Astrocyte of the spinal cord (primary cell): ENCODE results near the gene GFOD1.
A peak's percentile ranks its signal among the peaks of the same experiment; 100 is the strongest.
"Not testable (repeated sequence)": the region's sequence is repeated elsewhere in the genome, so short reads cannot be mapped to it uniquely, and the experiment has no call there.

Experiments used
- DNase-seq: peaks from one replicate; pipeline ENCODE4 v3.0.0; 2011; ENCODE audit warnings: low read depth, low spot score
- H3K4me3 ChIP-seq: 2 replicates; pipeline ENCODE4 v1.5.1; 2011; ENCODE audit warnings: low read depth, mild to moderate bottlenecking, low read length, moderate library complexity
- in situ Hi-C: cut with HindIII; loops from 2 replicates; pipeline ENCODE4 v1.10.0; 2017; ENCODE audit warnings: low sequenced_read_pairs
- TF ChIP-seq, protein P1 (sequence below): IDR thresholded peaks from 2 replicates; pipeline ENCODE4 v1.5.1; 2012; ENCODE audit warnings: low read depth, mild to moderate bottlenecking, low read length, inconsistent platforms

The GFOD1 gene

DNA sequence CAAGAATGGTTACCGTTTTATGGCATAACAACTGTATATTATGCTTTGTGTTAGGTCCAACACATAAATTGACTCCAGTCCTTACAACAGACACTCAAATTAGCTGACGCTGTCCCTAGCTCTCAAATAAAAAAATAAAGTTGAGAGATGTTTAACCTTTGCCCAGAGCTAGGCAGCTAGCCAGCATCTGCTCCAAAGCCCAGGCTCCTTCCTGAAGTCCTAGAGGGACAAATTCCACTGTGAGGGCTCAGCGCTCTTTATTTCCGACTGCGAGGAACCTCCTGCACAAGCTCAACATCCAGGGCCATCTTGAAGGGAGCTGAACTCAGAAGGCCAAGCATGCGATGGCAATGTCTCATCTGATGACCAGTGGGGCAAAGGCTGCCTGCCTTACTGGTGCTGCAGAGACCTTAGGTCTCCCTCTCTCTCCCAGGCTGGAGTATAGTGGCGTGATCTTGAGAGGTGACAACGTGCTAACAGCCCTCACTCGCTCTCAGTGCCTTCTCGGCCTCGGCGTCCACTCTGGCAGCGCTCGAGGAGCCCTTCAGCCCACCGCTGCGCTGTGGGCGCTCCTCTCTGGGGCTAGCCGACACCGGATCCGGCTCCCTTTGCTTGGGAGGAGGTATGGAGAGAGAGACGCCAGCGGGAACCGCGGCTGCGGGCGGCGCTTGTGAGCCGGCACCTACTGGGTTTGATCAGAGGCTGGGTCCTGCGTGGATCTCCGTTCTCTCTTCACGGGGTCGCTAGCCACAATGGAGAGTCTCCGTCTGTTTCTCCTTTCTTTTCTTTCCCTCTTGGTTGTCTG is 24.7 kb upstream of the GFOD1 start:
- TF ChIP-seq, protein P1, sequence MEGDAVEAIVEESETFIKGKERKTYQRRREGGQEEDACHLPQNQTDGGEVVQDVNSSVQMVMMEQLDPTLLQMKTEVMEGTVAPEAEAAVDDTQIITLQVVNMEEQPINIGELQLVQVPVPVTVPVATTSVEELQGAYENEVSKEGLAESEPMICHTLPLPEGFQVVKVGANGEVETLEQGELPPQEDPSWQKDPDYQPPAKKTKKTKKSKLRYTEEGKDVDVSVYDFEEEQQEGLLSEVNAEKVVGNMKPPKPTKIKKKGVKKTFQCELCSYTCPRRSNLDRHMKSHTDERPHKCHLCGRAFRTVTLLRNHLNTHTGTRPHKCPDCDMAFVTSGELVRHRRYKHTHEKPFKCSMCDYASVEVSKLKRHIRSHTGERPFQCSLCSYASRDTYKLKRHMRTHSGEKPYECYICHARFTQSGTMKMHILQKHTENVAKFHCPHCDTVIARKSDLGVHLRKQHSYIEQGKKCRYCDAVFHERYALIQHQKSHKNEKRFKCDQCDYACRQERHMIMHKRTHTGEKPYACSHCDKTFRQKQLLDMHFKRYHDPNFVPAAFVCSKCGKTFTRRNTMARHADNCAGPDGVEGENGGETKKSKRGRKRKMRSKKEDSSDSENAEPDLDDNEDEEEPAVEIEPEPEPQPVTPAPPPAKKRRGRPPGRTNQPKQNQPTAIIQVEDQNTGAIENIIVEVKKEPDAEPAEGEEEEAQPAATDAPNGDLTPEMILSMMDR = no peak
- DNase-seq = no peak
- in situ Hi-C loops = no loop called here

DNA sequence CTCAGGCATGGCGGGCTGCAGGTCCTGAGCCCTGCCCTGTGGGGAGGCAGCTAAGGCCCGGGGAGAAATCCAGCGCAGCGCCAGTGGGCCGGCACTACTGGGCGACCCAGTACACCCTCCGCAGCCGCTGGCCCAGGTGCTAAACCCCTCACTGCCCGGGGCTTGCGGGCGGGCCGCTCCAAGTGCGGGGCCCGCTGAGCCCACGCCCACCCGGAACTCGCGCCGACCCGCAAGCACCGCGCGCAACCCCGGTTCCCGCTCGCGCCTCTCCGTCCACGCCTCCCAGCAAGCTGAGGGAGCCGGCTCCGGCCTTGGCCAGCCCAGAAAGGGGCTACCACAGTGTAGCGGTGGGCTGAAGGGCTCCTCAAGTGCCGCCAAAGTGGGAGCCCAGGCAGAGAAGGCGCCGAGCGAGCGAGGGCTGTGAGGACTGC is 23.8 kb upstream of the GFOD1 start:
- H3K4me3 ChIP-seq, in situ Hi-C loops, DNase-seq: not testable (repeated sequence)

More for the DNA sequence above, 24.7 kb upstream of the GFOD1 start:
- no peak overlapping the region for H3K4me3 ChIP-seq

DNA sequence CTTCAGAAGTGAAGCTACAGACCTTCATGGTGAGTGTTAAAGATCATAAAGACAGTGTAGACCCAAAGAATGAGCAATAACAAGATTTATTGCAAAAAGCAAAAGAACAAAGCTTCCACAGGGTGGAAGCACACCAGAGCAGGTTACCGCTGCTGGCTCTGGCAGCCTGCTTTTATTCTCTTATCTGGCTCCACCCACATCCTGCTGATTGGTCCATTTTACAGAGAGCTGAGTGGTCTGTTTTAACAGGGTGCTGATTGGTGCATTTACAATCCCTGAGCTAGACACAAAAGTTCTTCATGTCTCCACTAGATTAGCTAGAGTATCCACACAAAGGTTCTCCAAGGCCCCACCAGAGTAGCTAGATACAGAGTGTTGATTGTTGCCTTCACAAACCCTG is 23.0 kb upstream of the GFOD1 start:
- in situ Hi-C loops, H3K4me3 ChIP-seq, DNase-seq: not testable (repeated sequence)

DNA sequence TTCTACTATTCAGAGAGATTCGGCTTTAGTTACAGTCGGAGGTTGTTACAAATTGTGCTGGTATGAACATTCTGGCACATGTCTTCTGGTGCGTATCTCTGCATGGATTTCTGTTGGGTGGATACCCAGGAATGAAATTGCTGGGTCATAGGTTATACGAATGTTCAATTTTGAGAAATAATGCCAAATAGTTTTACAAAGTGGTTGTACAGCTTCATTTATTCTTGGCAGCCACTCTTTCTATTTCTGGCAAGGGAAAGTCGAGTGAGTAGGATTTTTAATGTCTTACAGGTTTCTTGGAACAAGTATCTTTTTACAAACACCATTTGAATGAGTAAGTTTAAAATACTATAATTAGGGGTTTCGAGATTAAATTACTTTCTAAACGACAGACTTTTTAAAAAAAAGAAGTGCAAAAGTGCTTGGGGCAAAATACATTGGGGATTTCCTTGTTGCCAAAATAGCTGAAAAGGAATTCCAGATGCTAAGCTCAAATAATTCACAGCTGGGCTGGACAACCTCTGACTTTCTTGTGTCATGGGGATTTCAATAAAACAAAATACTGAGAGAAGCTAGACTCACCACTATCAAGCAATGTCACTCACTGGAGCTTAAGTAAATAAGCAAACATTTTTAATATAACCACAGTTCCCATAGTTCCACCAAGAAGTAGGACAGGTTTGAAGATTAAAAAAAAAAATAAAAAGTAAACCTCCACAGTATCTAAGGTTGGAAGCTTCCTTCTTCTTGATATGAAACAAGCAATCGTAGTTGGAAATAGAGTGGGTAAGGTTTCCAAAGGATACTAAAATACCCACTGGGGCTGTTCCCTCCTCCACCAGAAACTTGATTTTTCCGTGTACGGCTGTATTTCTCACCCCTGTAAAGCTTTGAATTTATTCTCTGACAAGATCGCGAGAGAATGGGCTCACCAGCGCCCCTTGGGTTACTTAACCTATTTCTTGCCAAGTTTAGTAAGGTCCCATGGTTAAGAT is 21.6 kb upstream of the GFOD1 start:
- DNase-seq = peak; percentile 48
- TF ChIP-seq, protein P1 = no peak

DNA sequence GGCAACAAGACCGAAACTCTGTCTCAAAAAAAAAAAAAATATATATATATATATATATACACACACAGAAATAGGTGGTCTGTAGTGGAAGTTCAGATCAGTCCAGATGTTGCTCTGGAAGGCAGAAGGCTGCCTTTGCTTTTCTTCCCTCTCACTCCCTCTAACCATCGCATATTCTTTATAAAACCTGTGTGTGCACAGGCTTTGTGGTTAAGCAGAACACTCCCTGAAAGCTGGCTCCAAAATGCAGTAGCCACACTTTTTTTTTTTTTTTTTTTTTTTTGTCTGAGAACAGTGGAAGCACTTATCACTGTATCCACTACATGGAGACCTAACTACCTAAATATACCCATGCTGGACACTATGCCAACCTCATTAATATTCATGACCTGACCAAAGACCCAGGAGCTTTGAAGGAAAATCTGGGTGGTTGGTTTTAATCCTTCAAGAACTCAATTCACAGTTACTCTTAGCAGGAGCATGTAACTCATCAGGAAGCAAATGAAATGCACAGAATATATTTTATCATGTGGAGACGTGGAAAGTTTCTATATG is 20.0 kb upstream of the GFOD1 start:
- in situ Hi-C loops = no loop called here
- TF ChIP-seq, protein P1 = no peak
- DNase-seq = no peak
- H3K4me3 ChIP-seq = no peak overlapping the region

More for the DNA sequence above, 21.6 kb upstream of the GFOD1 start:
- no peak overlapping the region for H3K4me3 ChIP-seq
- in situ Hi-C loops = no loop called here

DNA sequence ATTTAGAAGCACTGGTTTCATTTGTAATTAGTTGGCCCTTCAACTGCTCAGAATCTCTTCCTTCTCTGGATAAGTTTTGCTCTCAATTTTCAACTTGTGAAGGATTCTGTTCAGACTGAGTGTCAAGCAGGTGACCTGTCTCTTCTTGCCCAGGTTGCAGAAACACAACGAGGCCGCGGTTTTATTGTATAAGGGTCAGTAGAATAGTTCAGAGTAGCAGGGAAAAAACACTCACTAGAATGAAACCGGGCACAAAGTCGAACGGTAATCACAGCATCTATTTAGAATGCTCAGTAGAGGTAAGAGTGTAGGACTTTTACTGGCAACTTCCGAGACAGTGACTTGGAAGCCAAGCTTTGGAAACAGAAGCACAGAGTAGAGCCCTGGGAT is 17.9 kb upstream of the GFOD1 start:
- TF ChIP-seq, protein P1 = no peak
- in situ Hi-C loops = no loop called here
- DNase-seq = no peak
- H3K4me3 ChIP-seq = no peak overlapping the region

DNA sequence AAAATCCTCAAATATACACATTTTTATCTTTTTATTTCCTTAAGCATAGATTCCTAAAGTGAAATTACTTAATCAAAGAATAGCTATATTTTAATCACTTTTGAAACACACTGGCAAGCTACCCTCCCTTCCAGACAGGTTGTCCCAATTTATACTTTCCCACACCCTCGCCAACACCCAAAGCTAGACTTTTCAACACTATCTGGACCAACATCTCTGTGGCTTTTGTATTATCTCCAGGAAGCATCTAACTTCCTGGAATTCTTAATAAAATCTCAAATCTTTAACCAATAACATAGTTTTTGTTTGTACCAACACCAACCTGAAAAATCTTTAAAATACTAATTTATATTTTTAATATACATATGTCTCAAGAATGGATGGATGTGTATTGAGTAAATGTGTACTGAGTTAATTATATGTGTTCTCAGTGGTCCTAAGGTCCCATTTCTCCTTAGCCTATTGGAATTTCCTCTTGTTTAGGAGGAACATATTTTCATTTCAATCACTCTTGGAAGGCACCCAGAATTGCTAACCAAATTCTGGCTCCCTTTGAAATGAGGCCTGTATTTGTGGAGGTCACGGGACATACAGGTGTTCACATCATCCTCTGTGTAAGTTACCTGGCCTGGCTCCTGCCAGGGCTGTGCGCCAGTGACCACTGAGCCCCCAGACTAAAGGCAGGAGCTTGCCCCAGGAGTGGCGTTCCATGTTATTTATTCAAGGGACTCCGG is 17.4 kb upstream of the GFOD1 start:
- in situ Hi-C loops = no loop called here
- DNase-seq = no peak
- no peak overlapping the region for H3K4me3 ChIP-seq
- TF ChIP-seq, protein P1 = no peak
